T-helper 1 cell (primary cell): ENCODE data around the gene FIGN.

Source experiments
- DNase-seq, 5 donors: peaks; one replicate each; pipeline ENCODE4 v3.0.0-alpha.2; 2012 to 2020
- total RNA-seq, 4 donors: gene quantifications; one replicate each; lab custom pipeline; 2026; lab: John Stamatoyannopoulos, UW

Gene FIGN, protein sequence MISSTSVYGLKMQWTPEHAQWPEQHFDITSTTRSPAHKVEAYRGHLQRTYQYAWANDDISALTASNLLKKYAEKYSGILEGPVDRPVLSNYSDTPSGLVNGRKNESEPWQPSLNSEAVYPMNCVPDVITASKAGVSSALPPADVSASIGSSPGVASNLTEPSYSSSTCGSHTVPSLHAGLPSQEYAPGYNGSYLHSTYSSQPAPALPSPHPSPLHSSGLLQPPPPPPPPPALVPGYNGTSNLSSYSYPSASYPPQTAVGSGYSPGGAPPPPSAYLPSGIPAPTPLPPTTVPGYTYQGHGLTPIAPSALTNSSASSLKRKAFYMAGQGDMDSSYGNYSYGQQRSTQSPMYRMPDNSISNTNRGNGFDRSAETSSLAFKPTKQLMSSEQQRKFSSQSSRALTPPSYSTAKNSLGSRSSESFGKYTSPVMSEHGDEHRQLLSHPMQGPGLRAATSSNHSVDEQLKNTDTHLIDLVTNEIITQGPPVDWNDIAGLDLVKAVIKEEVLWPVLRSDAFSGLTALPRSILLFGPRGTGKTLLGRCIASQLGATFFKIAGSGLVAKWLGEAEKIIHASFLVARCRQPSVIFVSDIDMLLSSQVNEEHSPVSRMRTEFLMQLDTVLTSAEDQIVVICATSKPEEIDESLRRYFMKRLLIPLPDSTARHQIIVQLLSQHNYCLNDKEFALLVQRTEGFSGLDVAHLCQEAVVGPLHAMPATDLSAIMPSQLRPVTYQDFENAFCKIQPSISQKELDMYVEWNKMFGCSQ
- 0 reads per million in 4 donors for total RNA-seq

DNA sequence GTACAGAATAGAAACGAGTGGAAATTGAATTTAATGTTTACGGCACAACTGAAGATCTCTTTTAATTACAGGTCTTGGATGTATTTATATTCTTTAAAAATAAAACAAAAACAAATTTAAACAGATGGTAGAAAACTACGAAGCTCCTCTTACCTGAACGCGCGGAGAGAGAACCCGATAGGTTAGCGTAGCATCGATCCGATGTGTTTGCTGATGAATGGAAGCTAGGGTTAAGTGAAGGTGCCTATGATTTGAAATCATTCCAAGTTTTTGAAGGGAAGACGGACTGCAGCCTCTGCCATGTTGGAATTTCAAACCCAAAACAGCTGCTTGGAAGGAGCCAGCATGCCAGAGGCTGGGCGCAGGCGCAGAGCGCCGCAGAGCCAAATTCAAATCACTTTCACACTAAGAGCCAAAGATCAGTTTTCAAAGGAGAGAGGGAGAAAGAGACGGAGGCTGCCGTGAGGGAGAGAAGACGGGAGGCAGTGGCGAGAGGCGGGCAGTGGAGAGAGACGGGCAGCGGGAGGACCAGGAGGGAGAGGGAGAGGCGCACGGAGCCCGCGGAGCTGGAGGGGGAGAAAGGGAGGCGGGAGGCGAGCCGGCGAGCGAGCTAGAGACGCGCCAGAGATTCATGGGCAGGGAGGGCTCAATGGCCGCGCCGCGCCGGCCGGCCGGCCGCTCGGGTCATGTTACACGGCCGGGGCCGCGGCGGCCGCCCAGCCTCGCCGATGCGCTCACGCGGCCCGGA lies at the start of gene FIGN:
Gene FIGN (minus strand): TSS at position 324 of the 748 bp plus-strand sequence. CDS start 1,081 bp downstream, outside the sequence.
- no peak for DNase-seq

DNA sequence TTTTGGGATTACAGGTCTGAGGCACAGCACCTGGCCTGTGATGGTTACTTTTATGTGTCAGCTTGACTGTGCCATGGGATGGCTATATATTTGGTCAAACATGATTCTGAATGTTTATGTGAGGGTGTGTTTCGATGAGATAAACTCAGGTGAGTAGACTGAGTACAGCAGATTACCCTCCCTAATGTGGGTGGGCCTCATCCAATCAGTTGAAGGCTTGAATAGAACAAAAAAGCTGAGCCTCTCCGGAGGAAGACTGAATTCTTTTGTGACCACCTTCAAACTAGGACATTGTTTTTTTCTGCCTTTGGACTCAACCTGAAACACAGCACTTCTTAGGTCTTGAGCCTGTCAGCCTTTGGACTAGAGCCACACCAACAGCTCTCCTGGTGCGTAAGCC lies 49.4 kb upstream of the FIGN start:
- no peak for DNase-seq

- DNase-seq, result no peak
Measured at GRCh38 chr2:163779970-163780597, 44.3 kb upstream of the FIGN start.

DNA sequence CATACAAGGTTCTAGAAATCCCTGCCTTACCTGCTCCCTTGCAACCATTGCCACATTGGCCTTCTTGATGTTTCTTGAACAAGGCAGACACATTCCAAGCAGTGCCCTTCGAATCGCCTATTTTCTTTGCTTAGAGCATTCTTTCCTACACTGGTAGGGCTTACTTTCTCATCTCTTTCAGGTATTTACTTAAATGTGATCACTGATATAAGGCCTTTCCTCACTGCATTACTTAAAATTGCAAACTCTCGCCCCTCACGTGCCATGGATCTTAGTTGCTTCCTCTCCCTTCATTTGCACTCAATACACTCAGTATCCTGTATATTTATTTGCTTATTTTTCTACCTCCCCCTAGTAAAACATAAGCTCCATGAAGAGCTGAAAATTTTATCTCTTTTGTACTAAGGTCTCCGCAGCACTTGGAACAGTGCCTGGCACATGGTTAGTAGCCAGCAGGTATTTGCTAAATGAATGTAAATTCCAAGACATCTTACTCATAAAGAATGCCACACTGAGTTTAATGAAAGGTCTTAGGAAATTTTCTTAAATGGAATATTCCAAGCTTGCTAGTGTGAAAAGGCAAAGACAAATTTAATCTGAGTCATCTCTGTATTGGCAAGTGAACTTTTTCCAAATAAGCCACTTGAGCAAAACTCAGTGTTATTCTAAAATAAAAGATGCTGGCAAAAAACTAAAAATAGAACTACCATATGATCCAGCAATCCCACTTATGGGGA lies 42.4 kb upstream of the FIGN start:
- DNase-seq, result no peak

- DNase-seq, result no peak
Measured at GRCh38 chr2:163775304-163775703, 39.5 kb upstream of the FIGN start.

DNA sequence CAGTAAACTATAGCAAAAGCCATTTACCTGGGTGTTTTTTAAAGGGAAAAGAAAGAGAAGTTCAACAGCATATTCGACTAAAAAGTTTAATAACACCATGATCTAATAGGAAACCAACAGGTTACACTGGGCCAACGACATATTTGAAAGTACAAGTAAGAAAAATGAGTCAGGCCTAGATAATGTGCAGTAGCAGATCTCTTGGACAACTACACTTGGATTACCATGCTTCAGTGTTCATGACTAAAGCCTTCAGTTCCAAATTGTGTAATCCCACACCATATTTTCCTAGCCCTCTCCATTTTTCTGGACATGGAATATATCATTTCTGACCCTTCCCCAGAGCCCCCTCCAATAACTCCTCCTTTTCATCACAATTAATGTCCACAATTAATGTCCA lies 39.1 kb upstream of the FIGN start:
- no peak for DNase-seq

- DNase-seq, result no peak
Measured at GRCh38 chr2:163773276-163773675, 37.5 kb upstream of the FIGN start.

- DNase-seq, result no peak
Measured at GRCh38 chr2:163771596-163771995, 35.8 kb upstream of the FIGN start.

DNA sequence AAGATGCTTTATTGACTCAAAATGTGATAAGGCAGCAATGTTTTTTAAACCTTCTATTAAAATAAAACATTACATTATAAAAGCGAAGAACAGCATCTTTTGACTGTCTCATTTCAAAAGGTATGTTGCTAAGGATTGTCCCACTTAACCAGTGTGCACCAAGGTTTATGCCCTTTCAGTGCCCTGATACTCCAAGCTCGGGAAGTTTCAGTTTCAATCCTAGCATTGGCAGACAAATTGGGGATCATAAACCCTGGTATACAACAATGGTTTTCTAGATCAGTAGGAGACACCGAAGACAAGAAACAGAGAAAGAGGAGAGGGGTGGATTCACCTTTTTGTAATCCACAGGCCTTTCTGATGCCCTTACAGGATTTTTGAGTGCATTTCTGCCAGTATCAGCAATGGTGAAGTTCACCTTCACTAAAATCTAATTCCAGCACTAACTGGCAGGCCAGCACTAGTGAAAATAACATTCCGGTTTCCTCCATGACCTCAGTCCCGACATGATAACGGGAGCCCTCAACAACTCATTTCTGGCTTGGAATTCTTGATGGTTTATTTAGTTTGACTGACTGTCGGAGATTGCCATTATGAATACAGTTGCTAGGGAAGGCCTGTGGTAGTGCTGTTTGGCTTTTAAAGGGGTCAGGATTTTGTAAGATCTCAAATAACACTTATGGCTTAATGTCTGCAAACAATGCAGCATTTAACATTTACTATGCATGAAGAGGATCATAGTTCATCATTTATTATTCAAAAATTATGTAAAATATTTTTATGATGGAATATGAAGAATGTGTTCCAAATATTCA lies 33.3 kb upstream of the FIGN start:
- no peak for DNase-seq

DNA sequence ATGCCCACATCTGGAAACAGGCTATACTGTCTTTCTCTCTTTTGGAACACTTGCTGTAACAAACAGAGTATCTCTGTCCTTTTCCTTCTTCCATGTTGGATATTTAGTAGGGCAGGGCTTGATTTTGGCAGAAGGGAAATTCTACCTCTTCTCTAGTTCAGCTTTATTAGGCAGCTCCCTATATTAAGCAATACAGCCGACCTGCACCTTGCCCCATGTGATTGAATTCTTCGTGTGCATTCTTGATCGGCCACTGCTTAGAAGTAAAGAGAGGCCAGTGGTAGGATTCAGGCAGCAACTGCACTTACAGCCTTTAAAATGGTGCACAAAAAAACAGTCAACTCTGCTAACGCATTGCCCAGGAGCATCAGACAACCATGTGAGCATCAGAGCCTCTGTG lies 31.3 kb upstream of the FIGN start:
- DNase-seq, result no peak

GRCh38 chr2:163764566-163764965 lies 28.8 kb upstream of the FIGN start:
- DNase-seq, result no peak

GRCh38 chr2:163759013-163759412 lies 23.2 kb upstream of the FIGN start:
- DNase-seq, result no peak

DNA sequence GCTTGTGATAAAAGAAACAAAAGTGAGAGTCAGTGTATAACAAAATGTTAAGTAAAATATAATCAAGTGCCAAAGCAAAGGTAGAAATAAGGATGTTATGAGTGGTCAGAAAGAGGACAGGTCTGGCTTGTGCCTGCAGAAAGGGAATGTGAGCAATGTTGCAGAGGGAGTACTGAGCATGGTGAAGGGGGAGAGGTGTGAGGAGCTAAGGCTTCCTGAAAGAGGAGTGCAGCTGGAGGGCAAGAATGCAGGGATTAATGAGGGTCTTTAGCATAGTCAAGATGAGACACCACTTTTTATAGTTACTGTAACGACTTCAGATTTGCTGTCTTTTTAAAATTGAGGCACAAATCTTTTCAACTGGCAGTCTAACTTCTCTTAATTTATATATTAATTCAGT lies 22.0 kb upstream of the FIGN start:
- no peak for DNase-seq

- DNase-seq, result no peak
Measured at GRCh38 chr2:163756588-163756987, 20.8 kb upstream of the FIGN start.

DNA sequence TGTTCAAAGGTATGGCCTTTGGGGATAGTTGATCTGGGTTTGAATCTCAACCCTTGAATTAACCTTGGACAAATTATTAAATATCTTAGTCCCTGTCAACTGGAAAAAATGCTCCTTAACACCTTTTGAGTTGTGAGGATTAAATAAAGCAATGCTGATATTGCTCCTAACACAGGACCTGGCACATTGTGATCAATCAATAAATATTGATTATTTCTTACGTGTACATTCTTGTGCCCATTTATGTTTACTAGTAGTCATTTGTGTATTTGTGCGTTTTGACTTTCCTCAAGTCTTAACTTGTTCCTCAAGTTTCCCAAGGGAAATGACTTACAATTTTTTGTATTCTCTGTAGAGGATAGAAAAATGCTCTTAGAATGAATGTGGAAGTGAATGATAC lies 19.6 kb upstream of the FIGN start:
- no peak for DNase-seq

- DNase-seq, result no peak
Measured at GRCh38 chr2:163753726-163754125, 17.9 kb upstream of the FIGN start.

GRCh38 chr2:163752267-163752666 lies 16.5 kb upstream of the FIGN start:
- no peak for DNase-seq

- DNase-seq, result no peak
Measured at GRCh38 chr2:163751696-163752095, 15.9 kb upstream of the FIGN start.

DNA sequence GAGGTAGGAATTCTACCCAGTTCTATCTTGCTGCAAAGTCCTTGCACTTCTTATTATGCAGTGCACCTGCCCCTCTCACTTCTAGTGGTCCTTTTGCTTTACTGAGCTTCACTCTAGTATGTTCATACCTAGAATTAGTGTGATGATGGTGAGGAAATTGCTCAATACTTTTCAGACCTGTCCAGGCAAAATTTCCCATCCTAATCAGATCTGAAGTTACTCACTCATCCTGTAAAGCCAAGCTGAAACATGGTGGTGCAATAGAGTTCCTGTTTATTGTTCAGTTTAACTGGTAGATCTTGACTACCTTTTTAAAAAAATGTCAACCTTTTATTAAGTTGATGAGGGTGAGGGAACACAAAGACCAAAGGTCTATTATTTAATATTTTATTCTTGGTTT lies 12.6 kb upstream of the FIGN start:
- DNase-seq, result no peak

- DNase-seq, result no peak
Measured at GRCh38 chr2:163741435-163741834, 5.6 kb upstream of the FIGN start.

- no peak for DNase-seq
Measured at GRCh38 chr2:163737563-163737962, 1.8 kb upstream of the FIGN start.

- no peak for DNase-seq
Measured at GRCh38 chr2:163737190-163737439, 1.3 kb upstream of the FIGN start.
